GM19328 (cell line): Measurements from ENCODE around the gene ASXL2.
"Not testable (repeated sequence)": the region's sequence is repeated elsewhere in the genome, so short reads cannot be mapped to it uniquely, and the experiment has no call there.

Experiments
- ATAC-seq: cut with Tn5 transposase; IDR thresholded peaks from one replicate; pipeline ENCODE4 v1.9.1; 2021; ENCODE audit warnings: mild to moderate bottlenecking, moderate library complexity; ENCODE audit not compliant: unreplicated experiment

Gene ASXL2

GRCh38 chr2:25878361-25879132, at the start of gene ASXL2:
TSS of gene ASXL2 (minus strand) at chr2:25878487. CDS start at chr2:25878222, 265 bp downstream.
- peak; percentile 91 for ATAC-seq

GRCh38 chr2:25926984-25927756, 48.9 kb upstream of the ASXL2 start:
- no peak for ATAC-seq

GRCh38 chr2:25922501-25922900, 44.2 kb upstream of the ASXL2 start:
- ATAC-seq = no peak

GRCh38 chr2:25920786-25921415, 42.6 kb upstream of the ASXL2 start:
- no peak for ATAC-seq

- no peak for ATAC-seq
These were observed 42.0 kb upstream of the ASXL2 start for GRCh38 chr2:25920336-25920735.

- ATAC-seq = no peak
These were observed 39.5 kb upstream of the ASXL2 start for GRCh38 chr2:25917832-25918231.

- not testable (repeated sequence) for ATAC-seq
These were observed 39.1 kb upstream of the ASXL2 start for GRCh38 chr2:25917411-25917810.

GRCh38 chr2:25915944-25916772, 37.9 kb upstream of the ASXL2 start:
- not testable (repeated sequence) for ATAC-seq

GRCh38 chr2:25915411-25915810, 37.1 kb upstream of the ASXL2 start:
- ATAC-seq = not testable (repeated sequence)

GRCh38 chr2:25913696-25913973, 35.3 kb upstream of the ASXL2 start:
- ATAC-seq = not testable (repeated sequence)

- ATAC-seq = no peak
These were observed 34.8 kb upstream of the ASXL2 start for GRCh38 chr2:25912851-25913695.

GRCh38 chr2:25909574-25909973, 31.3 kb upstream of the ASXL2 start:
- not testable (repeated sequence) for ATAC-seq

GRCh38 chr2:25905126-25905525, 26.8 kb upstream of the ASXL2 start:
- no peak for ATAC-seq

- no peak for ATAC-seq
These were observed 25.0 kb upstream of the ASXL2 start for GRCh38 chr2:25903216-25903776.

GRCh38 chr2:25899404-25899970, 21.2 kb upstream of the ASXL2 start:
- no peak for ATAC-seq

- no peak for ATAC-seq
These were observed 19.2 kb upstream of the ASXL2 start for GRCh38 chr2:25897506-25897905.

GRCh38 chr2:25896308-25896707, 18.0 kb upstream of the ASXL2 start:
- not testable (repeated sequence) for ATAC-seq

GRCh38 chr2:25895610-25896009, 17.3 kb upstream of the ASXL2 start:
- no peak for ATAC-seq

GRCh38 chr2:25895018-25895417, 16.7 kb upstream of the ASXL2 start:
- ATAC-seq = no peak
